GM18861 (cell line): Measurements from ENCODE around the gene ABCC5.

Source experiments
- ATAC-seq: cut with Tn5 transposase; IDR thresholded peaks from one replicate; pipeline ENCODE4 v1.9.1; 2021; ENCODE audit not compliant: unreplicated experiment

Gene ABCC5

GRCh38 chr3:183981990-183982644, 35.6 kb downstream of the ABCC5 start:
- ATAC-seq = no peak

- ATAC-seq = no peak
Observed at GRCh38 chr3:183980403-183980802, 37.3 kb downstream of the ABCC5 start.

GRCh38 chr3:183975981-183976662, 41.6 kb downstream of the ABCC5 start:
- ATAC-seq = no peak

- ATAC-seq = no peak
Observed at GRCh38 chr3:183968666-183969245, 48.9 kb downstream of the ABCC5 start.

GRCh38 chr3:183967693-183968092, 50.0 kb downstream of the ABCC5 start:
- ATAC-seq = no peak

- ATAC-seq = no peak
Observed at GRCh38 chr3:183966361-183966791, 51.3 kb downstream of the ABCC5 start.

GRCh38 chr3:183962807-183963206, 54.9 kb downstream of the ABCC5 start:
- no peak for ATAC-seq

- ATAC-seq = no peak
Observed at GRCh38 chr3:183959214-183959613, 58.5 kb downstream of the ABCC5 start.

GRCh38 chr3:183958775-183959174, 58.9 kb downstream of the ABCC5 start:
- ATAC-seq = no peak

- no peak for ATAC-seq
Observed at GRCh38 chr3:183958226-183958625, 59.5 kb downstream of the ABCC5 start.

- ATAC-seq = no peak
Observed at GRCh38 chr3:183954875-183955274, 62.8 kb downstream of the ABCC5 start.

- ATAC-seq = no peak
Observed at GRCh38 chr3:183953471-183954070, 64.1 kb downstream of the ABCC5 start.

GRCh38 chr3:183951459-183951858, 66.2 kb downstream of the ABCC5 start:
- no peak for ATAC-seq

GRCh38 chr3:183949690-183950089, 68.0 kb downstream of the ABCC5 start:
- ATAC-seq = no peak

- ATAC-seq = no peak
Observed at GRCh38 chr3:183946037-183946436, 71.6 kb downstream of the ABCC5 start.

- ATAC-seq = no peak
Observed at GRCh38 chr3:183944775-183945174, 72.9 kb downstream of the ABCC5 start.

GRCh38 chr3:183943739-183944138, 73.9 kb downstream of the ABCC5 start:
- no peak for ATAC-seq

GRCh38 chr3:183941216-183941615, 76.5 kb downstream of the ABCC5 start:
- no peak for ATAC-seq

GRCh38 chr3:183937601-183938286, 79.9 kb downstream of the ABCC5 start:
- ATAC-seq = no peak

GRCh38 chr3:183933160-183933559, 84.5 kb downstream of the ABCC5 start:
- no peak for ATAC-seq

- ATAC-seq = no peak
Observed at GRCh38 chr3:183931881-183932280, 85.8 kb downstream of the ABCC5 start.
